Muscle of leg (tissue), 11 donors: ENCODE measurements around the gene MRTFA. TPM values are rescaled to one million over a fixed set of nuclear protein-coding genes. Genes with fewer than 3 reads are reported as not detected.

Source experiments
- DNase-seq: peaks from one replicate; pipeline ENCODE4 v3.0.0; 2013
- H3K27ac ChIP-seq: one replicate; pipeline ENCODE4 v1.5.1; 2013; ENCODE audit warnings: mild to moderate bottlenecking, low read length, control low read depth
- H3K27me3 ChIP-seq: one replicate; pipeline ENCODE4 v1.6.1; 2013; ENCODE audit warnings: low read length; ENCODE audit not compliant: control insufficient read depth, insufficient read depth
- H3K36me3 ChIP-seq: one replicate; pipeline ENCODE4 v1.6.1; 2013; ENCODE audit warnings: low read length; ENCODE audit not compliant: control insufficient read depth, insufficient read depth
- H3K4me1 ChIP-seq: one replicate; pipeline ENCODE4 v1.6.1; 2013; ENCODE audit warnings: low read length; ENCODE audit not compliant: control insufficient read depth, insufficient read depth
- H3K4me3 ChIP-seq: one replicate; pipeline ENCODE4 v1.5.1; 2013; ENCODE audit warnings: low read length, control low read depth
- H3K9me3 ChIP-seq: replicated peaks from 2 replicates; pipeline ENCODE4 v1.6.1; 2013; ENCODE audit warnings: low read depth, low read length; ENCODE audit not compliant: control insufficient read depth
- WGBS: methylation state at CpG from one replicate; pipeline ENCODE4 v1.1.5; 2013; ENCODE audit warnings: missing lambda C conversion rate; ENCODE audit not compliant: insufficient coverage; 5-methylcytosine and 5-hydroxymethylcytosine counted together
- polyA plus RNA-seq, 8 donors: library from polyadenylated mRNA; unstranded; fragments of 120-200 nt; gene quantifications; one replicate each; pipeline versions ENCODE4 v1.2.1 to v1.2.3, GENCODE V29; 2013; ENCODE audit warnings: inconsistent platforms in 1 of 8, low replicate concordance in 1 of 8; ENCODE audit not compliant: insufficient read length in 8 of 8, insufficient read depth in 1 of 8
- total RNA-seq: library from RNA; stranded (reverse); fragments of 120-200 nt; gene quantifications from one replicate; pipeline ENCODE4 v1.2.4, GENCODE V29; 2013

MRTFA gene
- total and polyA plus RNA-seq, 9 donors: 19.0 to 35.7 (median 29.5) TPM

- Histone ChIP-seq H3K4me3 (no peak overlapping the region), H3K36me3 (peaks cover 23% of the 10 kb centered on the region), H3K27me3 (no peaks in the 10 kb centered on the region), H3K4me1 (peaks cover 33% of the 10 kb centered on the region), H3K27ac (no peak overlapping the region), H3K9me3 (no peaks in the 10 kb centered on the region)
- WGBS: 80% methylated on average over 1 of the region's 5 CpGs
- DNase-seq: peak; percentile 51
Observed at GRCh38 chr22:40434745-40435144, 201.8 kb downstream of the MRTFA start.

- H3K4me1 ChIP-seq: peaks cover 35% of the 10 kb centered on the region
- DNase-seq: no peak
- H3K9me3 ChIP-seq: no peaks in the 10 kb centered on the region
- no peak overlapping the region for H3K27ac ChIP-seq
- no peak overlapping the region for H3K4me3 ChIP-seq
- no peaks in the 10 kb centered on the region for H3K27me3 ChIP-seq
- WGBS: 79% methylated on average over 3 of the region's 3 CpGs
- peaks cover 29% of the 10 kb centered on the region for H3K36me3 ChIP-seq
Observed at GRCh38 chr22:40434106-40434505, 202.4 kb downstream of the MRTFA start.

DNA sequence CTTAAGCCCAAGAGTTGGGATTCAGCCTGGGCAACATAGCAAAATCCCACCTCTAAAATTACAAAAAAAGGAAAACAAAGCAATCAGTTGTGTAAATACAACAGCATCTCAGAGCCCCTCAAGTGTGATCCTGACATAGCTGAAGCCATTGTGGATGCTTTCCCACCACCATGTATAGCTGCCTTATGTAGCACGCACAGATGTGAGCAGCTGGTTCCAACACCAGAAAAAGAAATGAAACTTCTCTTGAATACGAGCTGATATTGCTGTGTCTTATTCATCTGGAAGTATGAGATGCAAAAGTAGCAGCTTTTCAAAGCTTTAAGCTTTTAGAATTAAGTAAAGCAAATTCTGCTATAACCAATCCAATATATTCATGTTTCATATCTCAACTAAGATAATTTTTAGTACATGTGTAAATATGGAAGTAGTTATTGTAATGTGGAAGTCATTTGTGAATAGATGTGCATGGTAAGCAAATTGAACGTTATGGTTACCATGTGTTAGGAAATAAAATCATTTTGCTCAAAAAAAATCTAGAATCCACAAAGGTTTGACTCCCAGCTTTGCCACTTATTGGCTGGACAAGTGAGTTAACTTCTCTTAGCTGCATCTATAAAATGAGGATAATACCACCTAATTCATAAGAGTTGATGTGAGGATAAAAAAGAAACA lies 203.0 kb downstream of the MRTFA start:
- H3K9me3 ChIP-seq: no peaks in the 10 kb centered on the region
- WGBS: 33% methylated on average over 1 of the region's 3 CpGs
- peaks cover 35% of the 10 kb centered on the region for H3K4me1 ChIP-seq
- H3K27me3 ChIP-seq: no peaks in the 10 kb centered on the region
- no peak overlapping the region for H3K27ac ChIP-seq
- peaks cover 35% of the 10 kb centered on the region for H3K36me3 ChIP-seq
- no peak for DNase-seq
- no peak overlapping the region for H3K4me3 ChIP-seq

GRCh38 chr22:40432625-40433024 lies 203.9 kb downstream of the MRTFA start:
- Histone ChIP-seq H3K4me3 (no peak overlapping the region), H3K4me1 (peaks cover 44% of the 10 kb centered on the region), H3K27ac (no peak overlapping the region), H3K27me3 (no peaks in the 10 kb centered on the region), H3K36me3 (peaks cover 44% of the 10 kb centered on the region), H3K9me3 (no peaks in the 10 kb centered on the region)
- DNase-seq: no peak
- WGBS: 100% methylated on average over 1 of the region's 2 CpGs

- no peak overlapping the region for H3K27ac ChIP-seq
Observed at GRCh38 chr22:40432157-40432556, 204.4 kb downstream of the MRTFA start.

DNA sequence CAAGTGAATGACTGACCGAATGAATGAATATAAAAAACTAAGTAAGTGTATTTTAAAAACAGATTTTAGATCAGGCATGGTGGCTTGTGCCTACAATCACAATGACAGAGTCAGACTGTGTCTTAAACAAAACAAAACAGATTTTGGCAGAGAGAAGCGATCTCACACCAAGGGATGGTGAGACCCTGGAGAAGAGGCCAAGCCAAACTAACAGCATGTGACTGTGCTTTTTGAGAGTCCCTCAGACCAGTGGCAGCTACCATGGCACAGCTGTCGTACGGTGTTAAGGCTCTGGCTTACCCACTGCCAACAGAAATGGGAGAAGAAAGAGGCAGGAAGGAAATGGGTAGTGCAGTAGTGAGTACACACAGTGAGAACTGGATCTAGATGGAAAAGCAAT lies 205.5 kb downstream of the MRTFA start:
- no peak for DNase-seq
- Histone ChIP-seq H3K4me1 (peaks cover 48% of the 10 kb centered on the region), H3K9me3 (no peaks in the 10 kb centered on the region), H3K36me3 (peaks cover 59% of the 10 kb centered on the region), H3K27ac (peak overlapping the region; percentile 47), H3K4me3 (no peak overlapping the region), H3K27me3 (no peaks in the 10 kb centered on the region)
- 65% methylated on average over 4 of the region's 4 CpGs for WGBS

More at GRCh38 chr22:40432157-40432556, 204.4 kb downstream of the MRTFA start:
- Histone ChIP-seq H3K36me3 (peaks cover 49% of the 10 kb centered on the region), H3K9me3 (no peaks in the 10 kb centered on the region), H3K4me3 (no peak overlapping the region), H3K4me1 (peaks cover 47% of the 10 kb centered on the region), H3K27me3 (no peaks in the 10 kb centered on the region)
- DNase-seq: no peak
- no CpG with 5 or more reads among the region's 5 CpGs for WGBS

GRCh38 chr22:40429481-40429880 lies 207.0 kb downstream of the MRTFA start:
- peaks cover 52% of the 10 kb centered on the region for H3K4me1 ChIP-seq
- no peak overlapping the region for H3K27ac ChIP-seq
- peaks cover 66% of the 10 kb centered on the region for H3K36me3 ChIP-seq
- H3K9me3 ChIP-seq: no peaks in the 10 kb centered on the region
- WGBS: 90% methylated on average over 3 of the region's 4 CpGs
- H3K27me3 ChIP-seq: no peaks in the 10 kb centered on the region
- DNase-seq: no peak
- H3K4me3 ChIP-seq: no peak overlapping the region

- 80% methylated on average over 4 of the region's 4 CpGs for WGBS
- H3K9me3 ChIP-seq: no peaks in the 10 kb centered on the region
- no peak overlapping the region for H3K4me3 ChIP-seq
- peaks cover 71% of the 10 kb centered on the region for H3K36me3 ChIP-seq
- no peak for DNase-seq
- no peaks in the 10 kb centered on the region for H3K27me3 ChIP-seq
- no peak overlapping the region for H3K27ac ChIP-seq
- H3K4me1 ChIP-seq: peaks cover 59% of the 10 kb centered on the region
Observed at GRCh38 chr22:40428796-40429195, 207.7 kb downstream of the MRTFA start.

DNA sequence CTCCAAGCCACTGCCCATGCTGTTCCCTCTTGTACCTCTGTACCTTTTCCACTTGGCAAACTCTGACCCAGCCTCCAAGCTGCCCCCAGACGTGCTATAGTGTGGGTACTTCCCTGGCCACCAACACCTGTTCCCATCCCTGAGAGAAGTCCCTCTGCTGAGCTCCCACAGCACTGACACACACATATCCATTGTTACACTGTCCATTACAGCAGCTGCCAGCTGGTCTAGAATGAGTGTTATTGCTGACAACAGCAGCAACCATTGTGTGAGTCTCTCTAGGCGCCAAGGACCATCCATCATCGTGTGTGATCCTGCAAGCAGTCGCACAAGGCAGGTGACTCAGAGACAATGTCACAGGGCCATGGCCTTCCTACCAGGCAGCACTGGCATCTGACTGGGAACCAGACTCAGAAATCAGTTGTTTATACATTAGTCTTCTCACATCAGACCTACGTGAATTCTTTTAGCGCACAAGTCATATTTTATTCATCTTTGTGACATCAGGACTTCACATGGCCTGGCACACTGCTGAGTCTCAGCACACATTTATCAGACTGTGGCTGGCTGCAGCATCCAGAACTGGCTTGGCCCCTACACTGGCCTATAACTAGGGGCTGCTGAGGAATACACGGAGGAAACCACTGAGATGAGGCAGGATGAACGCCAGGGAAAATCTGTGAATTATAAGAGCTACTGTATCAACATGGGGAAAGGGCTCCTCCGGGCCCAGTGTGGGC lies 209.8 kb downstream of the MRTFA start:
- H3K36me3 ChIP-seq: peaks cover 91% of the 10 kb centered on the region
- no peak overlapping the region for H3K4me3 ChIP-seq
- H3K27me3 ChIP-seq: no peaks in the 10 kb centered on the region
- no peaks in the 10 kb centered on the region for H3K9me3 ChIP-seq
- DNase-seq: peak; percentile 82
- peak overlapping the region; percentile 81 for H3K27ac ChIP-seq
- H3K4me1 ChIP-seq: peaks cover 77% of the 10 kb centered on the region
- 64% methylated on average over 8 of the region's 9 CpGs for WGBS

DNA sequence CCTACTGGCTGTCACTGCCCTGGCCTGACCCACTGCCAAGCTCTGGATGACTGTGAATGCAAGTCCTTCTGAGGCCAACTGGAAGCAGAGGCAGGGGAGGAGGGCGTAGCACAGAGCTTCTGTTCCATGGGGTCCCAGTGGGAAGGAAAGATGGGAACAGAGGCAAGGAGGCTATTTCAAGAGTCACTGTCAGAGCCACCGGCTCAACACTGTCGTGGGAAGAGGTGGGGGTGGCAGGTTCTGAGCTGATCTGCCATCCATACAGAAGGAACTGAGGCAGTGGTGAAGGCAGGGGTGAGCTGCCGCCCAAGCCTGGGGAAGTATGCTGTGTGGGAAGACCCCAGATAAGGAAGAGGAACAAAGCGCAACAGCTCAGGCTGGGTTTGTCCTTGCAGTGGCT lies 211.4 kb downstream of the MRTFA start:
- no peak overlapping the region for H3K4me3 ChIP-seq
- no peaks in the 10 kb centered on the region for H3K27me3 ChIP-seq
- 88% methylated on average over 4 of the region's 5 CpGs for WGBS
- no peak for DNase-seq
- H3K36me3 ChIP-seq: peaks cover 95% of the 10 kb centered on the region
- H3K27ac ChIP-seq: no peak overlapping the region
- no peaks in the 10 kb centered on the region for H3K9me3 ChIP-seq
- peaks cover 71% of the 10 kb centered on the region for H3K4me1 ChIP-seq
